RPMI8226 (cell line): ENCODE data around the gene PLAAT4.
"Not testable (repeated sequence)": the region's sequence is repeated elsewhere in the genome, so short reads cannot be mapped to it uniquely, and the experiment has no call there.

Source experiments
- DNase-seq: peaks from one replicate; pipeline ENCODE4 v3.0.0-alpha.2; 2015

The PLAAT4 gene

DNA sequence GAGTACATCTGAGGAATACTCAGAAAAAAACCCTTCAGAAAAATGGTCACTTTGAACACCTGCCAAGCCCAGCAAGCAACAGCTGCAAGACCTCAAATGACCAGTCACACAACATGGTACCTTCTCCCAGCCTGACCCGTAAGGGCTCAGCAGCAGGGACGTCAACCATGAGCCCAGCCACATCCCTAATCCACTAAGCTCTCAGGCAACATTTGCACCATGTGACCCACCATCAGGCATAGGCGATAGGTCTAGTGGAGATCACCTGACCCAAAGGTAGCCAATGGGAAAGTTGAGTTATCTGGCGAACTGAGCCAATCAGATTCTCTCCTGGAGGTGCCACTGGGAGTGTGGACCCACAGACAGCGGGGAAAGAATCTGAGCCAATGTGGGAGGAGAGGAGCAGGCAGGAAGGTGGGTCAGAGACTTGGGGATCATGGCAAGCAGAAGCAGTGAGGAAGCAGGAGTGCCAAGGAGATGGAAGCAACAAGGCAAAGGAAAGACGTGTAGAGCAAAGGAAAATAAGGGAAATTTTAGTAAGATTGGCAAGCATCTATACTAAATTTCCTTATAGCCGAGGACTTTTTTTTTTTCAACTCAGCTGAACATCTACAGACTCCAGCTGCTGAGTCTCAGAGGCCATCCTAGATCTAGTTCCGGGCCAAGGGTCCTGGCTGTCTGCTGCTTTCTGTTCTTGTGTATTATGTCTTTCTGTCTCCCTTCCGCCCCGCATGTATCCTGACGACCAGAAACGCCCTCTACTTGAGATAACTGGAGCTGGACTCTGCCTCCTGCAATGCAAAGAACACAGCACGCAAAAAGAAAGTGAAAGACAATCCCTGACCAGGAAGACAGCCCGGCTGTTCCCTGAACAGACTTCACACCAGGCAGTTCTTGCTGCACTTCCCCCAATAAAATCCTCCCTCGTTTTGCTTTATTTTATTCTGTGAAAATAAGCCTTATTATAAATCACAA is 37.6 kb downstream of the PLAAT4 start:
- DNase-seq: peak; percentile 84

DNA sequence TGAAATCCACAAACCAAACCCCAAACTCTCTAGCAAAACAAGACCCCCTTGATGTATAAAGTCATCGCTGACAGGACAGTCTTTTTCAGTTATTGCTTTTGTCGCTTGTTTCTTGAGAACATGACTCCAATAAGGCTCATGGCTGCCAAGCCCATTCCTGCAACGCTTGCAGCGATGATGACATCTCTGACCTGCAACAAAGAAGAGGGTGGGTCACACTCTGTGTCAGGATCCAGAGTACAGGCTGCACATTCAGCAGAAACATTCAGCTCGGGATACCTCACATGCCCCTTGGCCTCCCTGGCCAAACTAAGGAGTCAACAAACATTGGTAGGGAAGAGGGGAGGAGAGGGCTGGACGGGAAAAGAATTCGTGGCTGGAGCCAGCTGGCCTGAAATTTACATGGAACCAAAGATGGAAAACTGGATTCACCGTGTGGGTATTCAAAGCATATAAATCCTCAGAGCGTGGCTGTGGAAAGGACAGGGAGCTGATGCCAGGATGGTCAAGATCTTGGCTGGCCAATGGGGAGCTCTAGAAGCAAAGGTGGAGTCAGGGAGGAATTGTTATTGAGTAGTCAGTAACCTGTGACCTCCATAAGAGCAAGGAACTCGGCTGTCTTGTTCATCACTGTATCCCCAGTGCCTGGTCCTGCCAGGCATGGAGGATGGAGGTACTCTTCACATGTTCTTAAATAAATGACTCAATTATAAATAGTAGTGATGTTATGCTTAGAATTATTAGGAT is 38.4 kb downstream of the PLAAT4 start:
- no peak for DNase-seq

DNA sequence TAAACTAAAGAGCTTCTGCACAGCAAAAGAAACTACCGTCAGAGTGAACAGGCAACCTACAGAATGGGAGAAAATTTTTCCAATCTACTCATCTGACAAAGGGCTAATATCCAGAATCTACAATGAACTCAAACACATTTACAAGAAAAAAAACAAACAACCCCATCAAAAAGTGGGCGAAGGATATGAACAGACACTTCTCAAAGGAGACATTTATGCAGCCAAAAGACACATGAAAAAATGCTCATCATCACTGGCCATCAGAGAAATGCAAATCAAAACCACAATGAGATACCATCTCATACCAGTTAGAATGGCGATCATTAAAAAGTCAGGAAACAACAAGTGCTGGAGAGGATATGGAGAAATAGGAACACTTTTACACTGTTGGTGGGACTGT is 42.3 kb downstream of the PLAAT4 start:
- not testable (repeated sequence) for DNase-seq

DNA sequence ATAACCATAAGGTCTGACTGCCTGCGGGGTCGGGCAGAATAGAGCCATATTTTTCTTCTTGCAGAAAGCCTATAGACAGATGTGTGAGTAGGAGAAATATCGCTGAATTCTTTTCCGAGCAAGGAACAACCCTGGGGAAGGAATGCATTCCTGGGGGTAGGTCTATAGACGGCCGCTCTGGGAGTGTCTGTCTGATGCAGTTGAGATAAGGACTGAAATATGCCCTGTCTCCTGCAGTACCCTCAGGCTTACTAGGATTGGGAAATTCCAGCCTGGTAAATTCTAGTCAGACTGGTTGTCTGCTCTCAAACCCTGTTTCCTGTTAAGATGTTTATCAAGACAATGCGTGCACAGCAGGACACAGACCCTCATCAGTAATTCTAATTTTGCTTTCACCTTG is 44.6 kb downstream of the PLAAT4 start:
- DNase-seq: not testable (repeated sequence)

DNA sequence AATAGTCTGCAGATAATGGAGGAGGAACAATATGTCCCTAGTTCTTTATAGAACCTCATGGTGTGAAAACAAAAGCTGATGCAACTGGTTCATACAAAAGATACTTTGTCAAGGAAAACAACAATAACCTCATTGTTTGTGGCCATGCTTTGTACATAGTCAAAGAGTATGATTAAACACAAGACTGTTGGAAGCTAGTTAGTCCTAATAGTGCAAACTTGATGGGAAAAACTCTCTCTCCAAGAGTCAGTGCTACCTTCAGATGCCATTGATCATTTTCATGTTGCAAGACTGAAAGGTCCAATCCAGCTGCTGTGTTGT is 46.7 kb downstream of the PLAAT4 start:
- no peak for DNase-seq

DNA sequence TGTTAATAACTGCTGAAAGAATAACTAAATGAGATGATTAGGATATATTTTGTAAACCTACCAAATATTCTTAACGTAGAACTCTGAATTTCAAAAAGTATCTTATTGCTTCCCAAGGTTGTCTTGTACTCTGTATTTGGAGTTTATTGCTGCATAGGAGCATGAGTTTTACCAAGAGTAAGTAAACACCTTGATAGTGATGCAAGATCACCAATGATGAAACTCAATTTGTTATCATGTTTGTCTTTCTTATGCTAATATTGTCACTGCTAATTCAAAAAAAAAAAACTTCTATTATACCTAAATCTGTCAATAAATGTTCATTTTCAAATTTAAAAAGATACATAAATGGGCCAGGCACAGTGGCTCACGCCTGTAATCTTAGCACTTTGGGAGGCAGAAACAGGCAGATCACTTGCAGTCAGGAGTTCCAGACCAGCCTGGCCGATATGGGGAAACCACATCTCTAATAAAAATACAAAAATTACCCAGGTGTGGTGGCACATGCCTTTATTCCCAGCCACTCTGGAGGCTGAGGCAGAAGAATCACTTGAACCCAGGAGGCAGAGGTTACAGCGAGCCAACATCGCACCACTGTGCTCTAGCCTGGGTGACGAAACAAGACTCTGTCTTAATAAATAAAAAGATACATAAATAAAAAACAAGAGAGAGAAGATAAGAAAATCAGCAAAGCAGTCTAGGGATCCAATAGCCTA is 50.0 kb downstream of the PLAAT4 start:
- no peak for DNase-seq

DNA sequence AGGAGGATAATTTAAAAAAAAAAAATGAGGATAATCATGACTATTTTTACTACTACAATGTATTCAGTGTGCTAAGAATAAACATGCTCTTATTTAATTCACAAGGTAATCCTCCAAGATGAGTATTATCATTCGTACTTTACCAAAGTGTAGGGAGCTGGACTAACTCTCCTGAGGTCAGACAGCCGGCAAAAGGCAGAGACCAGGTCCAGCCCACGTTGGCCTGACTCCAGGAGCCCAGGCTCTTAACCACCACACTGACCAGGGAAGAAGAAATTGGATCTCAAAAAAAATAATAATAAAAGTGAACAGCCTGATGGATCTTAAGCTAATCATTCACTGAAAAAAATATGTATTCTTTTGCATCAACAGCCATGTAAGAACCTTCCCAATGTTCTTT is 52.4 kb downstream of the PLAAT4 start:
- DNase-seq: no peak

DNA sequence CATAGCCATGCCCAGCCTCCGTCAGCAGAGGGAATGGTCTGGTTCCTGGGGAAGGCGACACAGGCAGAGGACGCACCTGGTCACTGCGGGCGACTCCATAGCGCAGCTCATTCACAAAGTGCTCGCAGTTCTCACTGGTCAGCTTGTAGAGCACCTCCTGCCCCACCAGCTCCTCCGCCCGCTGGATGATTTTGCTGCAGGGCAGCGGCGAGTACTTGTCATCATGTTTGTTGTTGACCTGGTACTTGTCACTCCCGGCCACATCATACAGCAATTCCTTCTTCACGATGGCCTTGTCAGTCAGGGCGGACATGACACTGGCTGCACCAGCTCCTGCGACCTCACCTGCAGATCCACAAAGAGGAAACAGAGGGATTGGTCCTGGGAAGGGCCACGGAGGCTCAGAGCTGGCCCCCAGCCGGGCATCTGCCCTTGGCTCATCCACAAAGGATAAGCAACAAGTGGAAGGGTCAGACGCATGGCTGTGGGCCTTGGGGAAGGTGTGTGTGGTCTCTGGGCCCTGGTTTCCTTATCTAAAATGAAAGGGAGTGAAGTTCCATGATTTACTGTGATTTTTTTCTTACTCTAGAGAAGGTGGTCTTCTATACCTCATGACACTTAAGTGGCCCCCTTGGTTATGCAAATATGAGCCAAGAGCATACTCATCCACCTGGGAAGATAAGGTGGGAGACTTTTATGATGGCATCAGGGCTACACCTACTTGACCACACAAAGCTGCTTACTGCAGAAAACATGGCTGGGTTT is 53.6 kb downstream of the PLAAT4 start:
- no peak for DNase-seq

DNA sequence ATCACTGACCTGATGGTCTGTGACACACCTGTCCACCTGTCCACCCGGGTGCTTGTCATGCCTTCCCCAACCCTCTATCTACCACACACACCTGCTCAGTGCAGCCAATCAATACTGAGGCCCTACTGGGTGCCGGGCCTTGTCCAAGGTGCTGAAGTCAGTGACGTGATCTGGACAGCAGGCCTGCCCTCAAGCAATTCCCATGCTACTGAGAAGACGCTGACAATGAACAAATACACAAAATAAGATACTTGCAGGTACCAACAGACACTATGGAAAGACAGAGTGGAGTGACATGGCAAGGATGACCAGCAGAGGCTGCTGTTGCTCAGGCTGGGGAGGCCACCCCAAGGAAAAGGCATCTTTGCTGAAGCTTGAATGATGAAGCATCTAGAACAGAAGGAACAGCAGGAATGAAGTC is 56.4 kb downstream of the PLAAT4 start:
- peak; percentile 53 for DNase-seq

DNA sequence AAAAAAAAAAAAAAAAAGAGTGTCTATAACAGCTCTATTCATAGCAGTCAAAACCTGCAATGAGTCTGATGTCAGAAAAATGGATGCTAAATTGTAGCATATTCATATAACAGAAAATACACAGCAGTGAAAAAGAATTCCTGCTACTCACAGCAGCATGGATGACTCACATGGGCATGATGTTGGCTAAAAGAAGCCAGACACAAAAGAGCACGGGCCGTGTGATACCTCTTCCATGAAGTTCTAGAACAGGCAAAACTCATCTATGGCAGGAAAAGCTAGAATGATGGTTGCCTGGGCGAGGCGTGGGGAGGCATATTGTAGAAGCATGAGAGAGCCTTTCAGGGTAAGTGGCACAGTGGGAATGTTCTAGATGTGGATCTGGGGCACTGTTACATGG is 58.7 kb downstream of the PLAAT4 start:
- no peak for DNase-seq
